KOPT-K1 (cell line): Measurements from ENCODE around the gene NPHS2.

Experiments used
- H3K27ac ChIP-seq: fragments of 200-600 bp; sonication (generic); 2 replicates; pipeline ENCODE4 v1.5.1; 2016; ENCODE audit warnings: antibody characterized with exemption, mild to moderate bottlenecking, low read depth, low read length; ENCODE audit not compliant: poor library complexity, severe bottlenecking
- H3K36me3 ChIP-seq: fragments of 200-600 bp; sonication (generic); 2 replicates; pipeline ENCODE4 v1.5.1; 2017; ENCODE audit warnings: antibody characterized with exemption, mild to moderate bottlenecking, low read length, moderate library complexity; ENCODE audit not compliant: insufficient read depth
- H3K9me3 ChIP-seq: fragments of 200-600 bp; sonication (generic); 2 replicates; pipeline ENCODE4 v1.5.1; 2017; ENCODE audit warnings: antibody characterized with exemption, low read length, mild to moderate bottlenecking; ENCODE audit not compliant: insufficient read depth, poor library complexity, severe bottlenecking

The NPHS2 gene

GRCh38 chr1:179575497-179576314, at the start of gene NPHS2:
NPHS2 (minus strand) TSS chr1:179575948; CDS start chr1:179575864, 84 bp downstream.
- Histone ChIP-seq H3K27ac (no peak within 1 kb of the TSS), H3K36me3 (no peaks in the 10 kb centered on the region), H3K9me3 (no peaks in the 10 kb centered on the region)

- H3K27ac ChIP-seq: no peak overlapping the region
- H3K9me3 ChIP-seq: no peaks in the 10 kb centered on the region
- H3K36me3 ChIP-seq: no peaks in the 10 kb centered on the region
Observed at GRCh38 chr1:179612361-179612760, 36.6 kb upstream of the NPHS2 start.

- Histone ChIP-seq H3K27ac (no peak overlapping the region), H3K9me3 (no peaks in the 10 kb centered on the region), H3K36me3 (no peaks in the 10 kb centered on the region)
Observed at GRCh38 chr1:179601093-179601492, 25.3 kb upstream of the NPHS2 start.

- Histone ChIP-seq H3K9me3 (no peaks in the 10 kb centered on the region), H3K27ac (no peak overlapping the region), H3K36me3 (no peaks in the 10 kb centered on the region)
Observed at GRCh38 chr1:179599623-179600249, 24.0 kb upstream of the NPHS2 start.

- H3K36me3 ChIP-seq: no peaks in the 10 kb centered on the region
- H3K9me3 ChIP-seq: no peaks in the 10 kb centered on the region
- H3K27ac ChIP-seq: no peak overlapping the region
Observed at GRCh38 chr1:179598631-179599030, 22.9 kb upstream of the NPHS2 start.

- no peaks in the 10 kb centered on the region for H3K36me3 ChIP-seq
- no peaks in the 10 kb centered on the region for H3K9me3 ChIP-seq
- no peak within 1 kb of the TSS for H3K27ac ChIP-seq
Observed at GRCh38 chr1:179591592-179592580, 16.1 kb upstream of the NPHS2 start, which contains the start of gene TDRD5. TDRD5 (plus strand) TSS chr1:179591832; CDS start chr1:179592616, 784 bp downstream.

- H3K36me3 ChIP-seq: no peaks in the 10 kb centered on the region
- no peaks in the 10 kb centered on the region for H3K9me3 ChIP-seq
- H3K27ac ChIP-seq: no peak overlapping the region
Observed at GRCh38 chr1:179591253-179591591, 15.5 kb upstream of the NPHS2 start.

GRCh38 chr1:179590671-179591070, 14.9 kb upstream of the NPHS2 start:
- no peaks in the 10 kb centered on the region for H3K9me3 ChIP-seq

GRCh38 chr1:179589509-179589908, 13.8 kb upstream of the NPHS2 start:
- Histone ChIP-seq H3K9me3 (no peaks in the 10 kb centered on the region), H3K36me3 (no peaks in the 10 kb centered on the region), H3K27ac (no peak overlapping the region)

More at GRCh38 chr1:179590671-179591070, 14.9 kb upstream of the NPHS2 start:
- Histone ChIP-seq H3K27ac (no peak overlapping the region), H3K36me3 (no peaks in the 10 kb centered on the region)

GRCh38 chr1:179588425-179589024, 12.8 kb upstream of the NPHS2 start:
- H3K9me3 ChIP-seq: no peaks in the 10 kb centered on the region
- no peaks in the 10 kb centered on the region for H3K36me3 ChIP-seq
- no peak overlapping the region for H3K27ac ChIP-seq

- no peaks in the 10 kb centered on the region for H3K9me3 ChIP-seq
Observed at GRCh38 chr1:179587336-179587735, 11.6 kb upstream of the NPHS2 start.

GRCh38 chr1:179586107-179586823, 10.5 kb upstream of the NPHS2 start:
- no peak overlapping the region for H3K27ac ChIP-seq
- H3K36me3 ChIP-seq: no peaks in the 10 kb centered on the region
- H3K9me3 ChIP-seq: no peaks in the 10 kb centered on the region

More at GRCh38 chr1:179587336-179587735, 11.6 kb upstream of the NPHS2 start:
- no peak overlapping the region for H3K27ac ChIP-seq
- no peaks in the 10 kb centered on the region for H3K36me3 ChIP-seq

- Histone ChIP-seq H3K27ac (no peak overlapping the region), H3K36me3 (no peaks in the 10 kb centered on the region)
Observed at GRCh38 chr1:179583771-179584320, 8.1 kb upstream of the NPHS2 start.

GRCh38 chr1:179576509-179576908, 761 bp upstream of the NPHS2 start:
- Histone ChIP-seq H3K27ac (no peak overlapping the region), H3K36me3 (no peaks in the 10 kb centered on the region), H3K9me3 (no peaks in the 10 kb centered on the region)

More at GRCh38 chr1:179583771-179584320, 8.1 kb upstream of the NPHS2 start:
- H3K9me3 ChIP-seq: no peaks in the 10 kb centered on the region
